Stimulated activated naive CD8-positive, alpha-beta T cell treated with anti-CD3 and anti-CD28 coated beads, Interleukin-15, amount 100 ng/mL, for 72 hours (primary cell): ENCODE data around the gene BTG4.

Experiments used
- ATAC-seq: fragments of 150-1000 bp; cut with Tn5 transposase; 2 replicates; pipeline ENCODE4 v1.10.0; 2021; ENCODE audit warnings: mild to moderate bottlenecking, moderate library complexity
- DNase-seq, 2 donors: peaks; one replicate each; pipeline ENCODE4 v3.0.0; 2021 to 2022
- H3K27ac Mint-ChIP-seq, 2 donors: one replicate each; pipeline ENCODE4 v1.8.0; 2022; ENCODE audit warnings: mild to moderate bottlenecking in 2 of 2, mixed read lengths in 2 of 2, moderate library complexity in 2 of 2
- H3K27me3 Mint-ChIP-seq: one replicate; pipeline ENCODE4 v1.8.0; 2022; ENCODE audit warnings: mixed read lengths
- H3K4me1 Mint-ChIP-seq: one replicate; pipeline ENCODE4 v1.8.0; 2022; ENCODE audit warnings: mild to moderate bottlenecking, mixed read lengths
- H3K4me3 Mint-ChIP-seq, 2 donors: one replicate each; pipeline ENCODE4 v1.8.0; 2022; ENCODE audit warnings: mild to moderate bottlenecking in 2 of 2, mixed read lengths in 2 of 2, moderate library complexity in 1 of 2
- H3K9me3 Mint-ChIP-seq, 2 donors: one replicate each; pipeline ENCODE4 v1.8.0; 2022; ENCODE audit warnings: mixed read lengths in 2 of 2

Gene BTG4

GRCh38 chr11:111523343-111523742 lies 11.2 kb upstream of the BTG4 start:
- Mint-ChIP-seq H3K4me3 (no peak overlapping the region), H3K9me3 (no peaks in the 10 kb centered on the region)
- peak; percentile 55 for ATAC-seq

GRCh38 chr11:111522426-111522825 lies 10.2 kb upstream of the BTG4 start:
- Mint-ChIP-seq H3K4me1 (peaks cover 64% of the 10 kb centered on the region), H3K27ac (no peak overlapping the region), H3K9me3 (no peaks in the 10 kb centered on the region), H3K4me3 (no peak overlapping the region), H3K27me3 (no peaks in the 10 kb centered on the region)
- ATAC-seq (no peak), DNase-seq (no peak)

More at GRCh38 chr11:111523343-111523742, 11.2 kb upstream of the BTG4 start:
- Mint-ChIP-seq H3K27me3 (no peaks in the 10 kb centered on the region), H3K4me1 (peaks cover 72% of the 10 kb centered on the region), H3K27ac (peak overlapping the region in 1 of 2 donors; percentile 49)
- no peak for DNase-seq

- no peaks in the 10 kb centered on the region for H3K9me3 Mint-ChIP-seq
- ATAC-seq (peak; percentile 32), DNase-seq (no peak)
- peaks cover 54% of the 10 kb centered on the region for H3K4me1 Mint-ChIP-seq
- peak overlapping the region; percentile 10 to 42 for H3K4me3 Mint-ChIP-seq
- no peaks in the 10 kb centered on the region for H3K27me3 Mint-ChIP-seq
- peak overlapping the region in 1 of 2 donors; percentile 59 for H3K27ac Mint-ChIP-seq
These were observed 8.9 kb upstream of the BTG4 start for GRCh38 chr11:111521135-111521534.

- Mint-ChIP-seq H3K4me1 (peaks cover 48% of the 10 kb centered on the region), H3K27me3 (no peaks in the 10 kb centered on the region), H3K4me3 (peak overlapping the region; percentile 10 to 42), H3K27ac (no peak overlapping the region), H3K9me3 (no peaks in the 10 kb centered on the region)
- no peak for ATAC-seq
- DNase-seq = no peak
These were observed 8.4 kb upstream of the BTG4 start for GRCh38 chr11:111520560-111520959.

- Mint-ChIP-seq H3K27me3 (no peaks in the 10 kb centered on the region), H3K4me3 (no peak overlapping the region), H3K4me1 (peaks cover 46% of the 10 kb centered on the region), H3K9me3 (no peaks in the 10 kb centered on the region), H3K27ac (peak overlapping the region in 1 of 2 donors; percentile 15)
- ATAC-seq = peak; percentile 80
- DNase-seq = peak in 1 of 2 donors; percentile 18
These were observed 6.5 kb upstream of the BTG4 start for GRCh38 chr11:111518668-111519067.

GRCh38 chr11:111515591-111515990 lies 3.4 kb upstream of the BTG4 start:
- H3K9me3 Mint-ChIP-seq = no peaks in the 10 kb centered on the region
- H3K4me1 Mint-ChIP-seq = peaks cover 46% of the 10 kb centered on the region
- ATAC-seq (no peak), DNase-seq (no peak)
- H3K27me3 Mint-ChIP-seq = peaks cover 12% of the 10 kb centered on the region
- no peak overlapping the region for H3K4me3 Mint-ChIP-seq
- no peak overlapping the region for H3K27ac Mint-ChIP-seq

- Mint-ChIP-seq H3K27ac (no peak within 1 kb of the TSS), H3K9me3 (no peaks in the 10 kb centered on the region), H3K4me3 (peak within 1 kb of the TSS; percentile 75 to 84), H3K27me3 (peaks cover 20% of the 10 kb centered on the region), H3K4me1 (peaks cover 38% of the 10 kb centered on the region)
- DNase-seq = peak; percentile 34 to 52
- peak; percentile 36 for ATAC-seq
These were observed 2.2 kb upstream of the BTG4 start, which contains the start of gene HOATZ for GRCh38 chr11:111514216-111515031. Gene HOATZ (plus strand): TSS chr11:111514778. CDS start chr11:111514785, 7 bp downstream.

GRCh38 chr11:111513240-111513605 lies 1.0 kb upstream of the BTG4 start:
- no peak for DNase-seq
- Mint-ChIP-seq H3K27ac (no peak overlapping the region), H3K4me1 (peaks cover 31% of the 10 kb centered on the region), H3K9me3 (no peaks in the 10 kb centered on the region), H3K4me3 (peak overlapping the region; percentile 65 to 67), H3K27me3 (peaks cover 22% of the 10 kb centered on the region)
- peak; percentile 56 for ATAC-seq

GRCh38 chr11:111510311-111510710 lies 1.9 kb downstream of the BTG4 start:
- Mint-ChIP-seq H3K4me1 (peaks cover 34% of the 10 kb centered on the region), H3K27ac (no peak overlapping the region), H3K4me3 (no peak overlapping the region), H3K27me3 (peaks cover 32% of the 10 kb centered on the region), H3K9me3 (no peaks in the 10 kb centered on the region)
- ATAC-seq = no peak
- no peak for DNase-seq

- Mint-ChIP-seq H3K4me3 (no peak overlapping the region), H3K27ac (no peak overlapping the region), H3K9me3 (no peaks in the 10 kb centered on the region), H3K4me1 (no peaks in the 10 kb centered on the region), H3K27me3 (peaks cover 45% of the 10 kb centered on the region)
- no peak for DNase-seq
- ATAC-seq = no peak
These were observed 9.6 kb downstream of the BTG4 start for GRCh38 chr11:111502611-111503010.

GRCh38 chr11:111500481-111500880 lies 11.7 kb downstream of the BTG4 start:
- DNase-seq (no peak), ATAC-seq (no peak)
- no peaks in the 10 kb centered on the region for H3K9me3 Mint-ChIP-seq
- H3K4me3 Mint-ChIP-seq = no peak overlapping the region
- H3K4me1 Mint-ChIP-seq = no peaks in the 10 kb centered on the region
- no peak overlapping the region for H3K27ac Mint-ChIP-seq
- peaks cover 49% of the 10 kb centered on the region for H3K27me3 Mint-ChIP-seq

- DNase-seq (no peak), ATAC-seq (no peak)
- Mint-ChIP-seq H3K27ac (no peak overlapping the region), H3K27me3 (peaks cover 49% of the 10 kb centered on the region), H3K4me3 (no peak overlapping the region), H3K4me1 (no peaks in the 10 kb centered on the region), H3K9me3 (no peaks in the 10 kb centered on the region)
These were observed 12.7 kb downstream of the BTG4 start for GRCh38 chr11:111499483-111499882.

- H3K27ac Mint-ChIP-seq = peak overlapping the region in 1 of 2 donors; percentile 81
- DNase-seq = no peak
- ATAC-seq = no peak
- no peaks in the 10 kb centered on the region for H3K4me1 Mint-ChIP-seq
- no peaks in the 10 kb centered on the region for H3K9me3 Mint-ChIP-seq
- H3K4me3 Mint-ChIP-seq = no peak overlapping the region
- H3K27me3 Mint-ChIP-seq = peaks cover 37% of the 10 kb centered on the region
These were observed 18.1 kb downstream of the BTG4 start for GRCh38 chr11:111494040-111494439.

- Mint-ChIP-seq H3K9me3 (peaks cover 8 to 12% of the 10 kb centered on the region in 2 donors), H3K27me3 (peaks cover 17% of the 10 kb centered on the region), H3K4me3 (no peak overlapping the region), H3K27ac (no peak overlapping the region), H3K4me1 (no peaks in the 10 kb centered on the region)
- DNase-seq (no peak), ATAC-seq (no peak)
These were observed 21.7 kb downstream of the BTG4 start for GRCh38 chr11:111490496-111490895.

- DNase-seq = no peak
- ATAC-seq = no peak
- Mint-ChIP-seq H3K4me3 (no peak overlapping the region), H3K27me3 (peaks cover 11% of the 10 kb centered on the region), H3K27ac (no peak overlapping the region), H3K9me3 (peaks cover 41 to 42% of the 10 kb centered on the region in 2 donors), H3K4me1 (no peaks in the 10 kb centered on the region)
These were observed 28.8 kb downstream of the BTG4 start for GRCh38 chr11:111483431-111483830.

- no peak overlapping the region for H3K4me3 Mint-ChIP-seq
- H3K27ac Mint-ChIP-seq = peak overlapping the region in 1 of 2 donors; percentile 69
- H3K9me3 Mint-ChIP-seq = peaks cover 35% of the 10 kb centered on the region in 2 donors
- DNase-seq (no peak), ATAC-seq (no peak)
- H3K27me3 Mint-ChIP-seq = peaks cover 18% of the 10 kb centered on the region
- H3K4me1 Mint-ChIP-seq = no peaks in the 10 kb centered on the region
These were observed 32.5 kb downstream of the BTG4 start for GRCh38 chr11:111479666-111480065.
